Naive B cell (primary cell): ENCODE results near the gene CHST12. TPM values are rescaled to one million over a fixed set of nuclear protein-coding genes. Genes with fewer than 3 reads are reported as not detected.

Source experiments
- ATAC-seq, 2 donors: fragments of 150-1000 bp; cut with Tn5 transposase; 2 replicates each; pipeline ENCODE4 v1.10.0; 2021; ENCODE audit warnings: low read depth in 2 of 2, mild to moderate bottlenecking in 2 of 2, moderate library complexity in 2 of 2
- DNase-seq: peaks from one replicate; pipeline ENCODE4 v3.0.0; 2022
- H3K27ac Mint-ChIP-seq, 6 donors: one replicate each; pipeline ENCODE4 v1.8.0; 2020 to 2022; ENCODE audit warnings: mild to moderate bottlenecking in 6 of 6, mixed read lengths in 6 of 6, moderate library complexity in 5 of 6, inconsistent platforms in 2 of 6
- H3K27me3 Mint-ChIP-seq, 3 donors: one replicate each; pipeline ENCODE4 v1.8.0; 2021 to 2022; ENCODE audit warnings: mixed read lengths in 3 of 3, mild to moderate bottlenecking in 1 of 3
- H3K36me3 Mint-ChIP-seq, 2 donors: one replicate each; pipeline ENCODE4 v1.8.0; 2020 to 2022; ENCODE audit warnings: mixed read lengths in 2 of 2, inconsistent platforms in 1 of 2, mild to moderate bottlenecking in 1 of 2
- H3K4me1 Mint-ChIP-seq, 3 donors: one replicate each; pipeline ENCODE4 v1.8.0; 2020 to 2022; ENCODE audit warnings: mixed read lengths in 3 of 3, inconsistent platforms in 1 of 3, mild to moderate bottlenecking in 1 of 3, moderate library complexity in 1 of 3
- H3K4me3 Mint-ChIP-seq, 8 donors: one replicate each; pipeline ENCODE4 v1.8.0; 2020 to 2022; ENCODE audit warnings: mild to moderate bottlenecking in 8 of 8, mixed read lengths in 8 of 8, moderate library complexity in 8 of 8, inconsistent platforms in 2 of 8
- H3K9me3 Mint-ChIP-seq, 7 donors: one replicate each; pipeline ENCODE4 v1.8.0; 2020 to 2022; ENCODE audit warnings: mixed read lengths in 7 of 7, mild to moderate bottlenecking in 5 of 7, inconsistent platforms in 2 of 7, moderate library complexity in 1 of 7
- polyA plus RNA-seq, 6 donors: library from polyadenylated mRNA; unstranded; fragments of 300-500 nt; fragmentation: Illumina TruSeq; gene quantifications; one replicate each; pipeline ENCODE4 v1.2.3, GENCODE V29; 2021; ENCODE audit warnings: low read depth in 6 of 6

CHST12 gene
- polyA plus RNA-seq, 6 donors from 2014 or later = 6.5 to 20.9 (median 12.3) TPM

DNA sequence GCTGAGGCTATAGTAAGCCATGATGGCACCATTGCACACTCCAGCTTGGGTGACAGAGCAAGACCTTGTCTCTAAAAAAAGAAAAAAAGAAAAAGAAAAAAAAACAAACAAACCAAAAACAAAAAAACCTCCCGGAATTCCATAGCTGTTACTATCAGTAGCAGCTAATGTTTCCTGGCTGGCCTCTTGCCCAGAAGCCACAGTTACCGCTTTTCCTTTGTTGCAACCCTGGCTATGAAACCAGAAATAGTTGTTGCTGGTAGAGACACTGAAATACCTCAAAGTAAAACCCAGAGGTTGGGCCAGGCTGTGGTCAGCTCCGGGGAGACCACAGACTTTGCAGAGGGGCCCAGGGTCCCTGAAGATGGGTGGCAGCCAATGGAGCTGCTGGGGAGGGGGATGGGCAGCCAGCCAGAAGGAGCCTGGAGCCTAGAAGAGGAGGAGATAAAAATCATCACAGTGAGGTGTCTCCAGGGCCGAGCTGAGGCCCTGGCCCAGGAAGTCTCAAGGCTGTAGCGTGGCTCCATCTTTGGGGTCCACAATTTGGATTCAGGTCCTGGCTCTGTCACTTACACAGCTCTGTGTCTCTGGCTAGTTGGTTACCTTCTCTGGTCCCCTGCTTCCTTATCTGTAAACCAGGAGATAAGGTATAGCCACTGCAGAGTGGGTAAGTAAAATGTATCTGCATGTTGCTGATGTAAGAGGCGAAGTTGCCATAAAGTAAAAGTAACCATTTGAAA, 3.4 kb upstream of the CHST12 start:
- Mint-ChIP-seq H3K27me3 (no peaks in the 10 kb centered on the region), H3K27ac (peak overlapping the region in 5 of 6 donors; percentile 4 to 88 (median 78)), H3K4me3 (peak overlapping the region in 4 of 8 donors; percentile 36 to 77 (median 63)), H3K9me3 (no peaks in the 10 kb centered on the region), H3K4me1 (peaks cover 18 to 37% (median 28%) of the 10 kb centered on the region in 3 donors), H3K36me3 (no peaks in the 10 kb centered on the region)
- ATAC-seq = no peak
- no peak for DNase-seq

- H3K27ac Mint-ChIP-seq = peak overlapping the region in 2 of 6 donors; percentile 39 to 85
- no peaks in the 10 kb centered on the region for H3K27me3 Mint-ChIP-seq
- DNase-seq (no peak), ATAC-seq (no peak)
- peaks cover 36 to 59% (median 51%) of the 10 kb centered on the region in 3 donors for H3K4me1 Mint-ChIP-seq
- no peaks in the 10 kb centered on the region for H3K36me3 Mint-ChIP-seq
- peaks cover 0 to 5% (median 0%) of the 10 kb centered on the region in 7 donors for H3K9me3 Mint-ChIP-seq
- H3K4me3 Mint-ChIP-seq = peak overlapping the region; percentile 65 to 92 (median 86)
Observed at GRCh38 chr7:2402687-2403013, 761 bp upstream of the CHST12 start.

DNA sequence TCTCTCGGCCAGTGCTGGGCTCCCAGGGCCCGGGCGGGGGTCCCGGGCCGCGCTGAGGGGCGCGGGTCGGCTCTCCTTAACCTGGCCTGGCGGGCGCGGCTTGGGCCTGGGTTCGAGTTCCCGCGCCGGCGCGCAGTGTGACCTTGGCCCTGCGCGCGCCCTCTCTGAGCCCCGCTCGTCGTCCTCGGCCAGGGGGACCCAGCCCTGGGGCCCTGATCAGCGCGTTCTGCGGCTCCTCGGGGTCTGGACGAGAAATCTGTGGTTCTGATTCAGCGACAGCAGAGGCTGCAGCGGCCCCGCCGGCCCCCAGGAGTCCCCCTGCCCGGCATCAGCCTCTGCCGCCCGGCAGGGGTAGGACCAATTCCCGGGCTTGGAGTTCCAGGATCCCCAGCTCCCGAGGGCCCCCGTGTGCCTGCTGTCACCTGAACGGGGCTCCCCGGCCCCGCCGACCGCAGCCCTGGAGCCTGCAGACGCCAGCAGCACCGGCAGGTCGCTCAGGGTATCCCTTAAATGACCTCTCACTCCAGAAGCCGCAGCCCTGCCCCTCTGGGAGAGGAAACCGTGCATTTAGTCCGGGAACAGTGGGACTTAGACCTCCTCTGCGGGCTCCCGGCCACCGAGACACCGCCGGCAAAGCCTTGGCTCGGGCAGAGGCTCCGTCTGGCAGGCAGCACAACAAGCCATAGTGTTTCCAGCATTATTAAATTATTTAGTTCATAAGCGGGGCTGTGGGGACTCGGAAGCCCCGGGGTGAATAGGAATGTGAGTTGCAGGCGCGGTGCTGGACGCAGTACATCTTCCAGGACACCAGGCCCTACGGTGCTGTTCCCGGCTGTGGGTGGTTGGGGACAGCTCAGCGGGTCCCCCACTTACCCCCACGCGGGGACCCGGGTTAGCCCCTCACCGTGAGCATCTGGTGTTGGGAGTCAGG, 572 bp downstream of the CHST12 start:
- H3K9me3 Mint-ChIP-seq = peaks cover 0 to 5% (median 0%) of the 10 kb centered on the region in 7 donors
- DNase-seq (peak; percentile 32), ATAC-seq (peak; percentile 16)
- H3K27me3 Mint-ChIP-seq = no peaks in the 10 kb centered on the region
- H3K27ac Mint-ChIP-seq = peak overlapping the region; percentile 0 to 97 (median 76)
- no peaks in the 10 kb centered on the region for H3K36me3 Mint-ChIP-seq
- H3K4me3 Mint-ChIP-seq = peak overlapping the region; percentile 64 to 94 (median 88)
- peaks cover 44 to 69% (median 60%) of the 10 kb centered on the region in 3 donors for H3K4me1 Mint-ChIP-seq

DNA sequence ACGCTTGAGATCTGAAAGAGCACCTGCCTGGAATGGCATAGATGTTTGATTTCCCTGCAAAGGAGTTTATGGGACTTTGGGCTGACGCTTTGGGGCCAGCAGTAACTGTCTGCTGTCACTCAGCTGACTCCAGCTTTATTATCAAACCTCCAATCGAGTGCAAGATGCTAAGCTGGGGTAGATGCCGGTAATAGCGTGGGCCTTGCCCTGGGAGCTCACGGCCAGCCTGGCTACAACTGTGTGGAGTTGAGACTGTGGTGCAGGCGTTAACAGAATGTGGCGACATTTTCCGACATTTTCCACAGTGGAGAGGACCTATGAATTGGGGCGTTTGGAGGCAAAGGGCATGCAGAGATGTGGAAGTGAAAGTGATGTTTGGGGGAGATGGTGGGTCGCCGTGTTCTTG, 1.3 kb downstream of the CHST12 start:
- Mint-ChIP-seq H3K4me1 (peaks cover 44 to 73% (median 62%) of the 10 kb centered on the region in 3 donors), H3K27me3 (no peaks in the 10 kb centered on the region), H3K4me3 (peak overlapping the region; percentile 64 to 94 (median 88)), H3K27ac (peak overlapping the region; percentile 0 to 97 (median 88)), H3K36me3 (no peaks in the 10 kb centered on the region), H3K9me3 (peaks cover 0 to 5% (median 0%) of the 10 kb centered on the region in 7 donors)
- DNase-seq (peak; percentile 29), ATAC-seq (no peak)

DNA sequence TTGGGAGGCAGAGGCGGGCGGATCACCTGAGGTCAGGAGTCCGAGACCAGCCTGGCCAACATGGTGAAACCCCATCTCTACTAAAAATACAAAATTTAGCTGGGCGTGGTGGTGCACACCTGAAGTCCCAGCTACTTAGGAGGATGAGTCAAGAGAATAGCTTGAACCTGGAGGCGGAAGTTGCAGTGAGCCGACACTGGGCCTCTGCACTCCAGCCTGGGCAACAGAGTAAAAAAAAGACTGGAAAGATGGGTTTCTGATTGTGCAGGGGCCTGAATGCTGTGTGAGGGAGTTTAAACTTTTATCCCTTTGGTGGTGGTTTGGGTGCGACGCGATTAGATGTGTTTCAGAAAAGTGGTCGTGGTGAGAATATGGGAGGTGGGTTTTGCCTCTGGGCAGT, 1.8 kb downstream of the CHST12 start:
- DNase-seq = no peak
- H3K36me3 Mint-ChIP-seq = no peaks in the 10 kb centered on the region
- peaks cover 44 to 73% (median 62%) of the 10 kb centered on the region in 3 donors for H3K4me1 Mint-ChIP-seq
- peak overlapping the region; percentile 60 to 97 (median 90) for H3K27ac Mint-ChIP-seq
- peaks cover 0 to 5% (median 0%) of the 10 kb centered on the region in 7 donors for H3K9me3 Mint-ChIP-seq
- peak overlapping the region; percentile 64 to 94 (median 88) for H3K4me3 Mint-ChIP-seq
- no peaks in the 10 kb centered on the region for H3K27me3 Mint-ChIP-seq
- no peak for ATAC-seq

GRCh38 chr7:2405601-2406345, 2.4 kb downstream of the CHST12 start:
- peak; percentile 24 to 41 for ATAC-seq
- peak overlapping the region; percentile 64 to 94 (median 88) for H3K4me3 Mint-ChIP-seq
- H3K4me1 Mint-ChIP-seq = peaks cover 48 to 76% (median 64%) of the 10 kb centered on the region in 3 donors
- peaks cover 0 to 5% (median 0%) of the 10 kb centered on the region in 7 donors for H3K9me3 Mint-ChIP-seq
- no peaks in the 10 kb centered on the region for H3K36me3 Mint-ChIP-seq
- DNase-seq = peak; percentile 59
- no peaks in the 10 kb centered on the region for H3K27me3 Mint-ChIP-seq
- peak overlapping the region; percentile 60 to 98 (median 90) for H3K27ac Mint-ChIP-seq

DNA sequence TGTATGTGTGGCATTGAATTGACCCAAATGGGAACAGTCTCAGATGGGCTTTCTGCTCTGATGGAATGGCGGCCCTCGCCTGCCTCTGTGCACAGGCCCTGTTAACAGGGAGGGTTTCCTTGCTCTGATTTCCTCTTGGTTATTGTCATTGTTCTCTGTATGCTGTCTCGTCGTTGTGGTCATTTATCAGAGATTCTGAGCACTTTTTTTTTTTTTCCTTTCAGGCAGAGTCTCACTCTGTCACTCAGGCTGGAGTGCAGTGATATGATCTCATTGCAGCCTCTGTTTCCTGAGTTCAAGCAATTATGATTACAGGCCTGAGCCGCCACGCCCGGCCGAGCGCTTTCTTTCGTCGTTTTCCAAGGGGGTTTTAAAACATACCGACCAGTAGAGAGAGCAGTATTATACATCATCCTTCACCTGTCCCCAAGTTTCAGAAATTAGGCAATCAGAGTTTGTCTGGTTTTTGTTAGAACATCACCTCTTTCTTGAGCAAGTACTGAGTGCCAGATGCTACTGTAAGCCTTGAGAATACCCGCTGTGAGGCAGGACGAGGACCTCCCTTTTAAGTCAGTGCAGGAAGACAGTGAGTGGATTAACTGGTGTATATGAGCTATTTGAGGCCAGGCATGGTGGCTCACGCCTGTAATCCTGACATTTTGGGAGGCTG, 6.5 kb downstream of the CHST12 start:
- peaks cover 52 to 68% (median 57%) of the 10 kb centered on the region in 3 donors for H3K4me1 Mint-ChIP-seq
- H3K9me3 Mint-ChIP-seq = peaks cover 0 to 5% (median 0%) of the 10 kb centered on the region in 7 donors
- H3K36me3 Mint-ChIP-seq = no peaks in the 10 kb centered on the region
- DNase-seq = no peak
- H3K27me3 Mint-ChIP-seq = no peaks in the 10 kb centered on the region
- H3K27ac Mint-ChIP-seq = peak overlapping the region in 5 of 6 donors; percentile 8 to 80 (median 36)
- ATAC-seq = peak; percentile 9 to 12
- H3K4me3 Mint-ChIP-seq = peak overlapping the region; percentile 0 to 66 (median 39)

DNA sequence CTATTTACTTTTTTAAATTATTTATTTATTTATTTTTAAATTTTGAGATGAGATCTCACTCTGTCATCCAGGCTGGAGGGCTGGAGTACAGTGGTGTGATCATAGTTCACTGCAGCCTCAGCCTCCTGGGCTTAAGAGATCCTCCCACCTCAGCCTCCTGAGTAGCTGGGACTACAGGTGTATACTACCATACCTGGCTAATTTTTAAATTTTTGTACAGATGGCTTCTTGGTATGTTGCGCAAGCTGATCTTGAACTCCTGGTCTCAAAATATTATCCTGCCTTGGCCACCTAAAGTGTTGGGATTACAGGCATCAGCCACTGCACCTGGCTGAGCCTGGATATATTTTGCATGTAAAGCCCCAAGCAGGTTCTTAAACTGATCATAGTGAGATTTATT, 7.6 kb downstream of the CHST12 start:
- DNase-seq (no peak), ATAC-seq (no peak)
- Mint-ChIP-seq H3K27ac (peak overlapping the region in 1 of 6 donors; percentile 49), H3K9me3 (peaks cover 0 to 5% (median 0%) of the 10 kb centered on the region in 7 donors), H3K36me3 (peaks cover under 1 to 2% of the 10 kb centered on the region in 2 donors), H3K27me3 (no peaks in the 10 kb centered on the region), H3K4me1 (peaks cover 42 to 58% (median 47%) of the 10 kb centered on the region in 3 donors), H3K4me3 (peak overlapping the region in 1 of 8 donors; percentile 33)

- H3K27ac Mint-ChIP-seq = peak overlapping the region in 2 of 6 donors; percentile 26 to 60
- DNase-seq = no peak
- H3K4me1 Mint-ChIP-seq = peaks cover 41 to 54% (median 45%) of the 10 kb centered on the region in 3 donors
- no peak overlapping the region for H3K4me3 Mint-ChIP-seq
- H3K36me3 Mint-ChIP-seq = peaks cover 3 to 7% of the 10 kb centered on the region in 2 donors
- no peaks in the 10 kb centered on the region for H3K27me3 Mint-ChIP-seq
- no peak for ATAC-seq
- peaks cover 0 to 2% (median 0%) of the 10 kb centered on the region in 7 donors for H3K9me3 Mint-ChIP-seq
Observed at GRCh38 chr7:2411815-2412586, 8.6 kb downstream of the CHST12 start.

- H3K36me3 Mint-ChIP-seq = peaks cover 3 to 7% of the 10 kb centered on the region in 2 donors
- peak in 1 of 2 donors; percentile 20 for ATAC-seq
- peaks cover 39 to 54% (median 42%) of the 10 kb centered on the region in 3 donors for H3K4me1 Mint-ChIP-seq
- no peaks in the 10 kb centered on the region for H3K27me3 Mint-ChIP-seq
- no peak for DNase-seq
- no peak overlapping the region for H3K4me3 Mint-ChIP-seq
- H3K27ac Mint-ChIP-seq = no peak overlapping the region
- no peaks in the 10 kb centered on the region for H3K9me3 Mint-ChIP-seq
Observed at GRCh38 chr7:2412587-2413201, 9.3 kb downstream of the CHST12 start.

DNA sequence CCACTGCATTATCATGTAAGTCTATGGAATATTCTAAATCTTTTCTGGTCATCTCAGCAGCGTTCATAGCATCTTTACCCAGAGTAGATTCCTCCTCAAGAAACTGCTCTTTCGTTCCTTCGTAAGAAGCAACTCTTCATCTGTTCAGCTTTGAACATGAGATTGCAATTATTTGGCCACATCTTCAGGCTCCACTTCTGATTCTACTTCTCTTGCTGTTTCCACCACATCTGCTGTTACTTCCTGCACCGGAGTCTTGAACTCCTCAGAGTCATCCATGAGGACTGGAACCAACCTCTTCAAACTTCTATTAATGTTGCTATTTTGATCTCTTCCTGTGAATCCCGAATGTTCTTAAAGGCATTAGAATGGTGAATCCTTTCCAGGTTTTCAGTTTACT, 12.7 kb downstream of the CHST12 start:
- Mint-ChIP-seq H3K36me3 (peaks cover 3 to 7% of the 10 kb centered on the region in 2 donors), H3K4me3 (no peak overlapping the region), H3K9me3 (no peaks in the 10 kb centered on the region), H3K4me1 (peaks cover 14 to 37% (median 20%) of the 10 kb centered on the region in 3 donors), H3K27ac (peak overlapping the region in 1 of 6 donors; percentile 32), H3K27me3 (no peaks in the 10 kb centered on the region)
- no peak for ATAC-seq
- no peak for DNase-seq
